HG02943 (cell line): ENCODE measurements around the gene NECTIN1.

Experiments used
- ATAC-seq: cut with Tn5 transposase; IDR thresholded peaks from one replicate; pipeline ENCODE4 v1.9.1; 2021; ENCODE audit warnings: mild to moderate bottlenecking, low read depth, moderate library complexity; ENCODE audit not compliant: unreplicated experiment

NECTIN1 gene

DNA sequence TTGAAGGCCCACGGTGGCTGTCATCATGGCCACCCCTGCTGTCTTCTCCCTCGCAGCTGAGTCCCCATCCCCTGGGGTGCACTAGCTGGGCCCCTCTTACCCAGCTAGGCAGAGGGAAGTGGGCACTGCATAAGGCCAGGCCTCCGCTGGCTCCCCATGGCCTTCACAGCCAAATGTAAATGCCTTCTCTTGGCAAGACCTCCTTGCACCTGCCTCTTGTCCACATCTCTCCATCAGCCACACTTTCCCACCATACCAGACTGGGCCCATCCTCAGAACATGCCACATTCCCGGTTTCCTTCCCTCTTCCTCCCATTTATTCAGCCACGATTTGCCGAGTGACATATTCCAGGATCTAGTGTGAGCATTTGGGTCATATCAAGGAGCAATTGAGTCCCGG lies 49.7 kb downstream of the NECTIN1 start:
- ATAC-seq = no peak

GRCh38 chr11:119678351-119678750 lies 50.6 kb downstream of the NECTIN1 start:
- no peak for ATAC-seq

GRCh38 chr11:119677840-119678239 lies 51.2 kb downstream of the NECTIN1 start:
- no peak for ATAC-seq

DNA sequence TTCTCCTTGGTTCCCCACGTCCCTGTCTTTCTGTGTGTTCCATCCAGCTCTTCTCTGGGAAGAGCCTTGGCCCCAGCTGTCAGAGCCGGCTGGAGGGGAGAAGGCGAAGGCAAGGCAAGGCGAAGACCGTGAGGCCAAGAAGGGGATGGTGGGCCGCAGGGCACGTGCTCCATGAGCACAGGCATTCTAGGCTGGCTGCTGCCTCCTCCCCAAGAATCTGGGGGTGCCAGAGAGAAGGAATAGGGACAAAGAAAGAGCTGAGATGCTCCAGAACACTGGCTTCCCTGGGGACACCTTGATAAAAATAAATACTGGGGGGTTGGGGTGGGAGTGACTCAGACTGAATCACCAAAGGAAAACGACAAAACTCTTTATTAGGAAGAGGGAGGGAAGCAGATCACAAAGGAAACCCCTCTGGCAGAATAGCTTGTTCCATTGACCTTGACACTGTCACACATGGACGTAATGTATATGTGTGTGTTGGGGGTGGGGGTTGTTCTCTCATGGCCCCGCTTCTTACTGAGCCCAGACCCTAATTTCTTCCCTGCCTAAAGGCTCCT lies 52.5 kb downstream of the NECTIN1 start:
- ATAC-seq = no peak

- peak; percentile 78 for ATAC-seq
Observed at GRCh38 chr11:119673759-119674336, 55.2 kb downstream of the NECTIN1 start.

- peak; percentile 18 for ATAC-seq
Observed at GRCh38 chr11:119673052-119673758, 55.8 kb downstream of the NECTIN1 start.

DNA sequence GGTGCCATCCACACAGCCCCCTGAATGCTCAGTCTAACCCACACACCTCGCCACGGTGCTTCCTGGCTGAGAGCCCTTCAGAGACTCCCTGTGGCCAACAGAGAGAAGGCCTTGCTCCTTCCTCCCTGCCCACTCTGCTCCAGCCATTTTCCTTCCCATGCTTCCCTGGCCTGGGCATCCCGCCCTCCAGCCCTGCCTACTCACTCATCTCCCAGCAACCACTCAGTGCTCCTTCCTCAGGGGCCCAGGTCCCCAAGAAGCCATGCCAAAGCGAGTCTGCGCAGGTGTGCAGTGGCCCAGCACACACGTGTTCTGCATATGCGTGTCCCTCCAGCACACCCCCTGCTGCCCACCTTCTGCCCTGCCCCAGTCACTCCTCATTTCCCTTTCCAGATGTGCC lies 56.4 kb downstream of the NECTIN1 start:
- no peak for ATAC-seq

DNA sequence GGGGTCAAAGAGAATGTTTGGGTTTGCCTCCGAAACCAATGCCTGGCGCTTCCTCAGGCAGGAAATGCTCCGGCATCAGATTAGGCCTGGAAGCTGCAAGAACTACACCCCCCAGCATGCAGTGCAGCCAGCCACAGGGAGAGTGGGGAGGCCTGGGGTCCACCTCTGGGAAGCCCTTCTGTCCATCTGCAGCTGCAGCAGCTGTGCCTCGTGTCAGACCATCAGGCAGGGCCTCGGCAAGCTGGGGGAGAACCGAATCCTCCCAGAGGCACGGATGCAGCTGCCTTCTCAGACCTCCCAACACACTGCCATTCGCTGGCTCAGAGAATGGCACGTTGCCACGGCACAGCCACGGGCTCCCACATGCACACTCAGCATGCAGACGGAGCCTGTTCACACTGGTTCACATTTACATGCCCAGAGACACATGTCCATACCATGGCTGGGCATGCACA lies 57.4 kb downstream of the NECTIN1 start:
- ATAC-seq = no peak

DNA sequence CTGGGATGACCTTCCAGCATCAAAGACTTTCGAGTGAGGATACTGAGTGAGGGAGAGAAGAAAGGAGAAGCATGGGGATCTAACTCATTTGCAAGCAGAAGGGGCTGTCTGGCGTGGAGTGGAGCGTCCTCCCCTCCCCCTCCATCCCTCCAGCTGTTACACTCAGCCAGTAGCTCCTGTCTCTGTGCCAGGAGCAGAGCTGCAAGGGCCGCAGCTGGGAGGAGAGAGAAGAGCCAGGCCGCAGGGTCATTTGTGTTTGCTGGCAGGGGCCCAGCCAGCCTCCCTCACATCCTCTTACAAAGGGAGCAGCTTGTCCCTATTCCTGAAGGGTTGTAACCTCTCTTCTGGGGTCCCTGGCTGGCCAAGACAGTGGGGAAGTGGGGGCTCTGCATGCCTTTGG lies 57.9 kb downstream of the NECTIN1 start:
- no peak for ATAC-seq

GRCh38 chr11:119669487-119669886 lies 59.5 kb downstream of the NECTIN1 start:
- no peak for ATAC-seq

- no peak for ATAC-seq
Observed at GRCh38 chr11:119668676-119669075, 60.3 kb downstream of the NECTIN1 start.

GRCh38 chr11:119666463-119667131 lies 62.4 kb downstream of the NECTIN1 start:
- peak; percentile 86 for ATAC-seq

DNA sequence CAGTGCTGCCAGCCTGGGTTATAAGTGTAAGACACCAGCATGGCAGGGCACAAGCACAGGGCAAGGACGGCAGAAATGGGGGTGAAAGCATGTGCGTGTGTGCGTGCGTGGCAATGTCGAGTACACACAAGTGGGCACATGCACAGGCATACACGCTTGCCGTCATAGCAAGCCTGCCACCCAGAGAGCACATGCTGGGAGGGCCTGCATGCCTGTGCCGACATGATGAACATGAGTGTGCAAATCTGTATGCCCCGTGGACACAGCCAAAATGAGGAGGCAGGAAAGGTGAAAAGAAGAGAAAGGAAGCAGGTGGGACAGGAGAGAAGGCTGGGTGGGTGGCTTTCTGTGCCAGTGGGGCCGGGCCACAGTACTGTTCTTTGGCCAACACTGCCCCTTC lies 62.9 kb downstream of the NECTIN1 start:
- ATAC-seq = no peak

DNA sequence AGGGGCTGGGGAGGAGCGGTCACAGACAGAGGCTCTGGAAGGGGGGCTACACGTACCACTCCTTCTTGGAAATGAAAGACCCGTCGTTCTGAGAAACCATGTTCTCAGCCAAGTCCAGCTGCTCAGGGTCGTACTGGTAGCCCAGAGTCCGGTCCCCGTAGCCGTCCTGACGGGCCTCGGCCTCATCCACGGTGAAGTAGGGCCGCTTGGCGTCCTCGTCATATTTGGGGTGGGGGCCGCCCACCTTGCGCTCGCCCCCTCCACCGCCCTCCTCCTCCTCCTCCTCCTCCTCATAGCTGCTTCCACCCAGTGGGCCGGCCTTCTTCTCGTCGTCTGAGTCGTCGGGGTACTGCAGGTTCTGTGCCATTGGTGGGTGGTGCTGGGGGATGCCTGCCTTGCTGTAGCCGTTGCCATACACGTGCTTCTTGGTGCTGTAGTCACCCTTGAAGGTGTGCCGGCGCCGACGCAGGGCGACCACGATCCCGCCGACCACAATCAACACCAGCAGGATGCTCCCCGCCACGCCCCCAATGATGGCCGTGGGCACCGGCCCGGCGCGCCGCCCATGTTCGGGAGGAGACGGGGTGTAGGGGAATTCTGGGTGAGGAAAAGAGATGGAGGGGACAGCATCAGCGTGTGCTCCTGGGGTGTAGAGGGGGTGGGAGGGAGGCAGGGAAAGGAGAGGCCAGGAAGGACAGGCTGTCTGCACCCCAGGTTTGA lies 64.1 kb downstream of the NECTIN1 start:
- ATAC-seq = no peak

DNA sequence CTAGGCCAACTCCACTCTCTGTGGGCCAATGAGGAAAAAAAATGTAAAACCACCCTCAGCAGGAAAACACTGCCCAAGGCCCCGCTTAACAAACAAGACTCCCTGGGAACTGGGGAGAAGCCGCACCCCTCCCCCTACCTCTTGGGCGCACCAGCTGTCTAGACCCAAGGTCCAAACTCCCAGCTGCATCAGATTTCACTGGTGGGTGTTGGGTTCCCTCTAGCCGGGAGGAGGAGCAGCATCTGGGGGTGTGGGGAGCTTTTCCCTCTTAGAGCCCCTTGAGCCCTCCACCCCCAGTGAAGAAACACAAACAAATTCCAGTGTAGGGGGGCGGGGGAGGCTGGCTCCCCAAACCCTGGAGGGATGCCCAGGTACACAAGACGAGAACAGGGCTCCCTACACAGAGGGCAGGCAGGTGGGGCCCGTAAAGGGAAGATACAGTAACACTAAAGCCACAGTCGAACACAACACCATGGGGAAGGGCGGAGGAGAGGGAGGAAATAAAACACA lies 64.9 kb downstream of the NECTIN1 start:
- no peak for ATAC-seq

GRCh38 chr11:119663279-119663678 lies 65.7 kb downstream of the NECTIN1 start:
- ATAC-seq = no peak

DNA sequence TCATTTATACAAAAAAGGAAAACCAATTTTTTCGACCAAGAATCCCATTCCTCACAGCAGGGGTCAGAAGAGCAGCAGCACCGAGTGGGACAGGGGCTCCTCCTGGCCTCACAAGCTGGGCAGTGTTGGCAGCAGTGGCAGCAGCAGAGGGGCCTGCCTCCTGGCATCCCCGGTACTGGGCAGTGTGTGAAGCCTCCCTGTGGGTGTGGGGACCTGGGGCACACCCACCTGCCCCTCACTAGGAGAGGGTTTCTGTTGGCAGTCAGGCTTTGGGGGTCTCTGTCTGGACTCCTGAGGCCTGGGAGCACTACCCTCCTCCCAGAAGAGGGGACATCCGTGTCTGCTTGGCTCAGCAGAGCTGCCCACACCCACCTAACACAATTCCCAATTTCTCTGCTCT lies 67.8 kb downstream of the NECTIN1 start:
- ATAC-seq = no peak

DNA sequence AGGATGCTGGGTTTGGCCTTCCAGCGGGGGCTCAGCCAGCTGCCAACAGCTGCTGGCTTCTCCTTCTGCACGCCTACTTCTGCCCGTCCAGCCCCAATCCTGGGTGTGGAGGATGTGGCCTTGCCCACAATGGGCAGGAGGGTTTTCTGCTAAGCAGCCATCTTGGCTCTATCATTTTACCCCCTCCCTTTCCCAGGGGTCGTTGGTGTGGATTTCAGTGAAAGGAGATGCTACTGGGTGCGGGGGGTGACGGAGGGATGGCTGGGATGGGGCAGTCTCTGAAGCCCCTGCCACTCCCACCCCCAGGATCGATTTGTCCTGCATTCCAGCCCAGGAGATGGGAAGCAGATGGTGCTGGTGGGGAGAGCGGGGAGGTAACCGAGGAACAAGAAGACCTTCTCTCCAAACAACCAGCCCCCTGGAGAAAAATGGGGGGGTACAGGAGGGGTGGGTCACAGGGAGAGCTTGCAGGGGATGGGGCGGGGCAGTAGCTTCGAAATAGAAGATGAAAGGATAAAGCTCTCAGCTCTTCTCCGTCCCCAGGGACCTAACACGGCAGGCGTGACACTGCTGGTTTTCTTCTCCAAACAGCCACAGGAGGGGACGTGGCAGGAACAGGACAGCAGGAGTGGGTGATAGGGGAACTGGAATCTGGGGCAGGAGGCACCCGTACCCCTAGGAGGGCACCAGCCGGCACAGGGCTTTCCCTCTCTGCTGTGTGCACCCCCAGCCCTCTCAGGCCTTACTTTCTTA lies 68.9 kb downstream of the NECTIN1 start:
- ATAC-seq = no peak

- no peak for ATAC-seq
Observed at GRCh38 chr11:119652907-119653659, 75.9 kb downstream of the NECTIN1 start.
